ENCODE measurements around the gene NFATC2. TPM values are rescaled to one million over a fixed set of nuclear protein-coding genes. Genes with fewer than 3 reads are reported as not detected.

The NFATC2 gene
- total RNA-seq, 1 experiment from 2014 or later: 0.07 TPM

GRCh38 chr20:51495921-51496545, 46.5 kb downstream of the NFATC2 start:
- no peak for DNase-seq (ENCODE audit: unreplicated experiment)
- H3K9me3 Mint-ChIP-seq (ENCODE audit: unreplicated experiment): no peaks in the 10 kb centered on the region
- ChIA-PET CTCF (interaction anchor here (0.6 to 0.7 kb wide), 5 partner anchors 9 to 144 kb away, joined by 3 to 4 read pairs (median 3); no protein-coding TSS in a partner anchor), POLR2A (interaction anchor here (0.7 kb wide), 1 partner anchor 400 kb away, joined by 5 read pairs; no protein-coding TSS in a partner anchor)
- H3K36me3 Mint-ChIP-seq (ENCODE audit: insufficient read depth, unreplicated experiment): peaks cover 6% of the 10 kb centered on the region
- no peaks in the 10 kb centered on the region for H3K4me1 Mint-ChIP-seq (ENCODE audit: insufficient read depth, unreplicated experiment)
- no peak overlapping the region for H3K4me3 Mint-ChIP-seq (ENCODE audit: unreplicated experiment)
- intact Hi-C loops (cut with micrococcal nuclease): no loop called here
- no peak for TF ChIP-seq CTCF (IDR thresholded peaks at IDR 0.05; ENCODE audit: unreplicated experiment)
- peaks cover 24% of the 10 kb centered on the region for H3K27me3 Mint-ChIP-seq (ENCODE audit: insufficient read depth, unreplicated experiment)
- BruUV-seq (replicated peaks): no TSS peak
- H3K27ac Mint-ChIP-seq (ENCODE audit: low read depth, unreplicated experiment): no peak overlapping the region

GRCh38 chr20:51495291-51495690, 47.2 kb downstream of the NFATC2 start:
- Mint-ChIP-seq H3K4me3 (ENCODE audit: unreplicated experiment) (no peak overlapping the region), H3K9me3 (ENCODE audit: unreplicated experiment) (no peaks in the 10 kb centered on the region), H3K27me3 (ENCODE audit: insufficient read depth, unreplicated experiment) (peaks cover 24% of the 10 kb centered on the region), H3K36me3 (ENCODE audit: insufficient read depth, unreplicated experiment) (peaks cover 6% of the 10 kb centered on the region), H3K4me1 (ENCODE audit: insufficient read depth, unreplicated experiment) (no peaks in the 10 kb centered on the region), H3K27ac (ENCODE audit: low read depth, unreplicated experiment) (no peak overlapping the region)
- intact Hi-C loops (cut with micrococcal nuclease): no loop called here
- BruUV-seq (replicated peaks): no TSS peak
- ChIA-PET CTCF (interaction anchor here (0.7 kb wide), 1 partner anchor 145 kb away, joined by 3 read pairs; no protein-coding TSS in a partner anchor), POLR2A (no interaction called here)
- TF ChIP-seq CTCF (IDR thresholded peaks at IDR 0.05; ENCODE audit: unreplicated experiment): no peak
- DNase-seq (ENCODE audit: unreplicated experiment): no peak

- H3K9me3 Mint-ChIP-seq (ENCODE audit: unreplicated experiment): no peaks in the 10 kb centered on the region
- no peak overlapping the region for H3K4me3 Mint-ChIP-seq (ENCODE audit: unreplicated experiment)
- no peak for DNase-seq (ENCODE audit: unreplicated experiment)
- H3K27me3 Mint-ChIP-seq (ENCODE audit: insufficient read depth, unreplicated experiment): peaks cover 24% of the 10 kb centered on the region
- H3K4me1 Mint-ChIP-seq (ENCODE audit: insufficient read depth, unreplicated experiment): no peaks in the 10 kb centered on the region
- no peak for TF ChIP-seq CTCF (IDR thresholded peaks at IDR 0.05; ENCODE audit: unreplicated experiment)
- no TSS peak for BruUV-seq (replicated peaks)
- H3K36me3 Mint-ChIP-seq (ENCODE audit: insufficient read depth, unreplicated experiment): peaks cover 6% of the 10 kb centered on the region
- H3K27ac Mint-ChIP-seq (ENCODE audit: low read depth, unreplicated experiment): no peak overlapping the region
- ChIA-PET CTCF (interaction anchor here (0.6 kb wide), 1 partner anchor 321 kb away, joined by 3 read pairs; no protein-coding TSS in a partner anchor), POLR2A (no interaction called here)
- intact Hi-C loops (cut with micrococcal nuclease): no loop called here
These were observed 48.0 kb downstream of the NFATC2 start for GRCh38 chr20:51494241-51495110.

DNA sequence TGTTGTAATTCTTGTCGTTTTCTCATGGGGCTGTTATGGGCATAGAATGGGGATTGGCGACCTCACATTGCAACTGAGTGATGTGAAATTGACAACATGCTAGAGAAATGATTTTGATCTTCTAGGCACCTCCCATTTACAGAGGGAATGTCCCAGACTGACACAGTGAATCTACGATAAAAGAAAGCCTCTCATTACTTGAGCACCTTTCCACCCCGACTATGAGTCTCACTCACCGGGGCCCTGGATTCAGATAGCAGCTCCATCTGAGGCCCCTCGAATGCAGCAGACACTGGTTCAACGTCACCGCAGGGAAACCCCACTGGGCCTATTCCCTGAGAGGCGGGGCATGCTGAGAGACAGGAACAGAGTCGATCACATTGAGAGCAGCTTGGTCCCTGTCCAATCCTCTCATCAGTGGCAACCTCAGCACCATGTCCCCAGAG, 49.1 kb downstream of the NFATC2 start:
- no TSS peak for BruUV-seq (replicated peaks)
- H3K9me3 Mint-ChIP-seq (ENCODE audit: unreplicated experiment): no peaks in the 10 kb centered on the region
- POLR2A ChIA-PET: interaction anchor here (0.7 kb wide), 1 partner anchor 590 kb away, joined by 3 read pairs; no protein-coding TSS in a partner anchor
- CTCF ChIA-PET: no interaction called here
- no peak for DNase-seq (ENCODE audit: unreplicated experiment)
- H3K27ac Mint-ChIP-seq (ENCODE audit: low read depth, unreplicated experiment): no peak overlapping the region
- intact Hi-C loops (cut with micrococcal nuclease): no loop called here
- peaks cover 6% of the 10 kb centered on the region for H3K36me3 Mint-ChIP-seq (ENCODE audit: insufficient read depth, unreplicated experiment)
- peaks cover 14% of the 10 kb centered on the region for H3K27me3 Mint-ChIP-seq (ENCODE audit: insufficient read depth, unreplicated experiment)
- no peak for TF ChIP-seq CTCF (IDR thresholded peaks at IDR 0.05; ENCODE audit: unreplicated experiment)
- peaks cover 5% of the 10 kb centered on the region for H3K4me1 Mint-ChIP-seq (ENCODE audit: insufficient read depth, unreplicated experiment)
- H3K4me3 Mint-ChIP-seq (ENCODE audit: unreplicated experiment): no peak overlapping the region
